SK-N-DZ (cell line): ENCODE data around the gene ERVMER34-1.

Experiments
- small RNA-seq, 2 experiments: library from RNA; depleted of rRNA; stranded (forward); fragments of <200 nt; gene quantifications; one replicate each; pipeline ENCODE3, GENCODE V24; 2014

Gene ERVMER34-1

Small RNA genes lying within 50 kb of the gene (small RNA-seq; reads per million reads assigned to genes)
- 0.31 to 4.3 reads per million in 2 experiments for gene MIR4449
- gene RF00019: 0 reads per million in 2 experiments
- 0 reads per million in 2 experiments for gene RF00568
- 42.4 to 45.1 reads per million in 2 experiments for gene SNORA26
